Activated CD4-positive, CD25-positive, alpha-beta regulatory T cell (primary cell): ENCODE data around the gene TRIM71.
"Not testable (repeated sequence)": the region's sequence is repeated elsewhere in the genome, so short reads cannot be mapped to it uniquely, and the experiment has no call there.

ENCODE experiments used
- DNase-seq, 4 experiments: peaks; one replicate each; lab custom pipeline; 2025; lab: John Stamatoyannopoulos, UW

TRIM71 gene

DNA sequence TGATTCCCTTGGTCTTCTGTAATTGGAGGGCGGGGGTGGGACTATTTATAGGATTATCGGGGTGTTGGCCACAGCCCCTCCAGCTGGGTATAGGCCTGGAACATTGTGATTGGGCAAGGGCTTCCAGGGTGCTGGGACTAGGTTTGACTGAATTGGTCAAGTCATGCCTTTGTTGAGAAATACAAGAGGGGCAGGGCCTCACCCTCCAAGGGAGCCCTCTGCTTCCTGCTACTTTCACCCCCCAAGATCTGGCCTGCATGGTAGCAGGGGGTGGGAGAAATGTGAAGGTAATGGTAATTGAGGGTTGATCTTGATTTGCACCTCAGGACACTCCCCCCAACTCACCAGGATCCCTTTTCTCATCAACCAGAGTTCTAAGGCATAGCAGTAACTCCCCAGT lies 25.2 kb downstream of the TRIM71 start:
- DNase-seq = no peak

DNA sequence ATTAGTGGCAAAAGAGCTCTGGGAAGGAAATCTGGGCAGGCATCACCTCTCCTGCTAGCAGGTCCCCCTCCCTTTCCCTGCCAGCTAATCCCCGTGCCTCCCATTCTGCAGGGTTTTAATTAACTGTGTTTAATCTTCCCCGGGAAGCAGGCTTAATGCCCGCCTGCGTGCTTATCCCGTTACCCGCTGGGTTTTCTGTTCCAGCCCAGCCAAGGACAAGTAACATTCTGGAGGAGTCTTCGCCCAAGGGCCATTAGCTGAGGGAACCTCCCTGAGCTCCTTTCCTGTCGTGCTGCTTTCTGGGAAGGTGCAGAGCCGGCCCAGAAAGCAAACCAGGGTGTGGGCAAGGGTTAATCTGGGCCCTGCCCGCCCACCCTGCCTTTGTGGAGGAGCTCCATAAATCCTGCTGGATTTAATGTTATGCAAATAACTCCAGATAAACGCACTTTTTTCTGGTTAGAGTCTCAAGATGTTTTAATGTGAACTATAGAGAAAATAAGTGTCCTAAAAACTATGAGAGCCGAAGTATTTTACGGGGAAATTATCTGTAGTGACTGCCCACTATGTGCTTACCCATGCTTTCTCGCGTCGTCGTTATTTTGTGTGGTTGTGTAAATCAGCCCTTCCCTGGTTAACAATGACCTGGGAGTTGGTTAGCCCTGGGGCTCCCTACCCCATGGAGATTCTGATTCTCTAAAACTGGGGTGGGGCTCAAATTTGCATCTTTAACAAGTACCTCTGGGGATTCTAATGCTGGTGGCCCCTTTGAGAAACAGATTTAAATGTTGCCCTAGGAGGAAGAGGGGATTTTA lies 25.9 kb downstream of the TRIM71 start:
- no peak for DNase-seq

DNA sequence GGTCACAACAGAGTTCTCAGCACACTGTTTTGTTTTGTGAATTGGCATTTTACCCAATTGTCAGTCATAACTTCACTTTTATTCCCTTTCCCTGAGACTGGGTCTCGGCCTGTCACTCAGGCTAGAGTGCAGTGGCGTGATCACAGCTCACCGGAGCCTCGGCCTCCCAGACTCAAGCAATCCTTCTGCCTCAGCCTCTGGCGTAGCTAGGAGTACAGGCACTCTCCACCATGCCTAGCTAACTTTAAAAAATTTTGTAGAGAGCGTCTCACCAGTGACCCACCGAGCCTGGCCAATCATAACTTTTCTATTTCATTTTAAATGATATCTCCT lies 26.5 kb downstream of the TRIM71 start:
- DNase-seq = no peak

DNA sequence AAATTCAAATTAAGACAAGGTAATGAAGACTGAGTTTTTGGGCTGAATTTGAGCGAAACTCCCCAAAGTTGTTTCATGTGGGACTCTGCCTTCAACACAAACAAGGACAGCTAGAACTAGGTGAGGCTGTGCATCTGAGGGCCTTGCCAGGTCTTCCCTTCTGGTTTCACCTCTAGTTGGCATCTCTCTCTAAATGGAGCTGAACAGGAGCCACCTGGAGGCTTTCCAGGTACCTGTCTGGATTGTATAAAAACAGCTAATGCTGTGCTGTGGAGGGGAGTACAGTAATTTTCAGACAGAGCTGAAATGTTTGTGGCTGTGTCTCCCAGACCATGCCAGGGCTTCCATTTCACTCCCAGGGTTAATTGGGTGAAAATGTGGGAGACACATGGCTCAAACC lies 27.1 kb downstream of the TRIM71 start:
- no peak for DNase-seq

DNA sequence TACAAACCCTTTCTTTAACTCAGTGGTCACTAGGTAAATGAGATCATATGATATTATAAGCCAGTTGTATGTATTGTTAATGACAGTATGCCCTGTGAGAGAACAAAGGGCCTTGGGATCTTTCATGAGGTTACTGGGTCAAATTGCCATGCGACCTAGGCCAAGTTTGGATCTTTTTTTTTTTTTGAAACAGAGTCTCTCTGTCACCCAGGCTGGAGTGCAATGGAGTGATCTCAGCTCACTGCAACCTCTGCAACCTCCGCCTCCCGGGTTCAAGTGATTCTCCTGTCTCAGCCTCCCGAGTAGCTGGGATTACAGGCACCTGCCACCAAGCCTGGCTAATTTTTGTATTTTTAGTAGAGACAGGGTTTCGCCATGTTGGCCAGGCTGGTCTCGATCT lies 27.7 kb downstream of the TRIM71 start:
- not testable (repeated sequence) for DNase-seq

DNA sequence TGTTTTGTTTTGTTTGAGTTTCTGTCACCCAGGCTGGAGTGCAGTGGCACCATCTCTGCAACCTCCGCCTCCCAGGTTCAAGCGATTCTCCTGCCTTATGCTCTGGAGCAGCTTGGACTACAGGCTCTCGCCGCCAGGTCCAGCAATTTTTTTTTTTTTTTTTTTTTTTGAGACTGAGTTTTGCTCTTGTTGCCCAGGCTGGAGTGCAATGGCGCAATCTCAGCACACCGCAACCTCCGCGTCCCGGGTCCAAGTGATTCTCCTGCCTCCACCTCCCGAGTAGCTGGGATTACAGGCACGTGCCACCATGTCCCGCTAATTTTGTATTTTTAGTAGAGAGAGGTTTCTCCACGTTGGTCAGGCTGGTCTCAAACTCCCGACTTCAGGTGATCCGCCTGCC lies 29.2 kb downstream of the TRIM71 start:
- DNase-seq = not testable (repeated sequence)

DNA sequence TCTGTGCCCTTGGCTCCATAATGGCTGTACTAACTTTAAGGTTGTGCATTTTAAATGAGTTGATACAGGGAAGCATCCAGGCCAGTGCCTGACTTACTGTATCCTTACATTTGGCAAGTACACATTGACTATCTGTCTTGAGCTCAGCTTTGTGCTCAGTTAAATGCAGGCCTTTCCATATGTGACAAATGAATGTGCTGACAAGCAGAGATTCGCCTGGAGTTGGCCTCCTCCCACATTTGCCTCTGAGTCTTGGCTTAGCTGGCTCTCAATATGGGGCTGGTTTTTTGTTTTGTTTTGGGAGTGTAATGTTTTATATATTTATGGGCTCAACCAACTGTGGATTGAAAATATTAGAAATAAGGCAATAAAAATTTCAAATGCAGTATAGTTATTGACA lies 29.7 kb downstream of the TRIM71 start:
- DNase-seq = no peak

DNA sequence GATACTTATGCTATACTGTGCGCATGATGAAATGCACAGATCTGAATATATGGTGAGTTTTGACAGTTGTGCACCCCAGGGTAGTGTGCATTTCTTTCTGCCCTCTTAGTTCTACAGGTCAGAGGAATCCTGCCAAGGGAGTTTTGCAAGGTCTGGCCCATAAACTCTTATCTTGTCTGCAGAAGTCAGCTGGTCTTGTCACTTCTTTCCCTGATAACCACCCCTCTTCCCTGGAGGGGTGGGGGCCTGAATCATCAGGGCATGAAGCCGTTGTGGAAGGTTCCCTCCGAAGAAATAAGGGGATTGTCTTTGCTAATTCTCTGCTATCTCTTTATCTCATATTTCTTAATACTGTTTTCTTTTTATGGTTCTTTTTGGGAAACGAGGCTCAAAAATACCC lies 30.4 kb downstream of the TRIM71 start:
- DNase-seq = no peak

DNA sequence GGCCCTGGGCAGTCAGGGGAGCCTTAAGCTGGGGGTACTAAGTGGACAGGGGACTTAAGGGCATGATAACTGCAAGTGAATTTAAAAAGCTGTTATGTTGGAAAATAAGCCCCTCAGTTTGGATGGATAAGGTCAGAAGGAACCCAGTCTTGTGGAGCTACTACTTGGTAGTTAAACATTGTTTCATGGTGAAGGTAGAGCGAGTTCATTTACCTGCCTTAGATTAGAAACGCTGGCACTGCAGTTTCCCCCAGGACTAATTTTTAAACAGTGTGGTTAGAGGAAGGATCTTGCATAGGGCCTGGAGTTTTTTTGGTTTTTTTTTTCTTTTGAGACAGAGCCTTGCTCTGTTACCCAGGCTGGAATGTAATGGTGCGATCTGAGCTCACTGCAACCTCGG lies 31.2 kb downstream of the TRIM71 start:
- no peak for DNase-seq

DNA sequence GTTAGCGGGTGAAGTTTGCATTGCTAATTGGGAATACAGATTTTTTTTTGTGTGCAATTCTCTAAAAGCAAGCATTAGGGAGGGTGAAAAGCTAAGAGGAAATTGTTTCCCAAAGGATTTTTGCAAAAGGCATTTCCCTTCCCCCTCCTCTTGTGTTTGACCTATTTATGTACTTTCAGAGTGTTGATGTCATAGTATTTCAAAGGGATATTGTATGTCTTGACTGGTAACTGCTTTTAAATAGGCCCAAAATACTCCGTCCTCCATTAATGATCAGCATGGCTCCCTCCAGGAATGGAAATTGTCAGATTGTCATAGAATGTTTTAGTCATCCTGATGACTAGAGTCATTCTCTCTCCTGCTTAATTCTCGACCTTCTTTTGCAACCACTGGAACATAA lies 32.4 kb downstream of the TRIM71 start:
- no peak for DNase-seq

DNA sequence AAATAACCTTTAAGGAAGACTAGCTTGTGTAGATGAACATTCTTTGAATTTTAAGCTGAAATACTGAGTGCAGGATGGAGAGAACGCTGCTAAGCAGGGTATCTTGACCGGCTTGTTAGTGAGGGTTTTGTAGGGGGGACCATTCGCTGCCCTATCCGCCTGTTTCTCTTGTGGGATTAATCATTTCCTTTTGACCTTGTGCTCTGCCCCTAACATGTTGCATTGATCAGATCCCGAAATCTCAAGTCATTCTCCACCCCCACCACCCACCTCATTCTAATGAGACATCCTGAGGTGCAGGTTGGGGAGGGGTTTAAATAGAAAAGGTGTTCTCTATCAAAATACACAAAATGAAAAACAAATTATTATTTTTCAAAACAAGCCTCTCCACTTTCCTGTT lies 32.8 kb downstream of the TRIM71 start:
- DNase-seq = no peak

DNA sequence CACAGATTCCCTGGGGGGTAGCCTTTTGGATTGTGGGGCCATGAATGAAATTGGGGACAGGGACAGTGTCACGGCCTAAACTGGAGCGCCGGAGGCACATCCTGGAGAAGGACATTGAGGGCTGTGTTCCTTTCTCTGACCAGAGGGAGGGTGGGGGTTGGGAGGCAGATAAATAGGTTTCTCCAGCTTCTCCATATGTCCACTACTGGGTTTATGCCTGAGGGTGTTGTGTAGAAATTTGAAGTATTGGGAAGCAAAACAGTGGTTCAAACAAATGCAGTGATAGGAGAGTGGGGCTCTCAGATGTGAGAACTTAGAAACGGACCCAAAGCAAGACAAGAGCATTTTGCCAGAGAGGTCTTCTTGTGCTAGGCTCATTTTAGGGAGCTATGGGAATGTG lies 34.3 kb downstream of the TRIM71 start:
- no peak for DNase-seq

DNA sequence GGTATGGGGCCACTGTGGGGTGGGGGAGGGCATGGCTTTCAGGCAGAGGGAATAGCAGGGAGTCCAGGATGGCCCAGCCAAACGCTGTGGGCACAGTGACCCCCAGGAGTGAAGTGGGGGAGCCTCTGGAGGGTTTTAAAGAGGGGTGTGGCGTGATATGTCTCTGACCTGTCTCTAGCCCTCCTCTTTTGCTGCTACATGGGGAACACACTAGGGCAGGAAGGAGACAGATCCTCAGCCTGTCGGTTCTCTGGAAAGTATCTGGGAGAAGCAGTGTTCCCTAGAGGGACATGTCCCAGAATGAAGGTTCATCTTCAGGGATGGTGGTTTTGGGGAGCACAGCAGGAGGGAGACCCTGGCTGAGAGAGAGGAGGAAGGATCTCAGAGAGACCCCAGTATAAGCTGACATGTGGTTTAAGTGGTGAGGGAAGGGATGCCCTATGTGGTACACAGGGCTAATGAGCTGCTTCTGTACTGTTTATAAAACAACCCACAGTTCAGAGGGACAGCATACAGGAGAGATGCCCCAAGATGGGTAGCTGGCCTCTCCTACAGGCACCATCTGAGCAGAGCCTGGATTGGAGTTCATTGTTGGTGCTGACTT lies 37.7 kb downstream of the TRIM71 start:
- DNase-seq = no peak

DNA sequence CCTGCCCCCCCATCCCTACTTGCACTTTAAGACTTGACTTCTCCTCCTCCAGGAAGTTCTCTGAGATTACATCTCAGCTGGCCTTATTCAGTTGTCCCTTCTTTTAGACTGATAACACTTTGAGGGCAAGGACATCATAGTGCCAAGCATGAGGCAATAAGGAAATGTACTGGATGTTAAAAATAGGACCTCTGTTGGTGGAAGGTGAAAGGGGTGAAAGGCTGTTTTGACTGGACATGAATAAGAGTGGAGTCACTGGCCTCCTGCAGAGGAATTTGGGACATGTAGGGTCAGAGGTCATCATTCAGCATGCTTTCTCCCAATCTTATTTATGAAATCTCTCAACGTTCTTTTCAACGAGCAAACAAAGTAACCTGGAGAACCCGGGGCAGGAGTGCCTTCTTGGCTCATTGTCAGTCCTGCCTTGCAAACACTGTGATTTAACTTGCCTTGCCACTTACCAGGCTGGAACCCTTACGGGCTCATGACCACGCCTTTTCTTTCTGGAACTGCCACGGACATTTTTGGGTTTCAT lies 38.6 kb downstream of the TRIM71 start:
- DNase-seq = no peak

DNA sequence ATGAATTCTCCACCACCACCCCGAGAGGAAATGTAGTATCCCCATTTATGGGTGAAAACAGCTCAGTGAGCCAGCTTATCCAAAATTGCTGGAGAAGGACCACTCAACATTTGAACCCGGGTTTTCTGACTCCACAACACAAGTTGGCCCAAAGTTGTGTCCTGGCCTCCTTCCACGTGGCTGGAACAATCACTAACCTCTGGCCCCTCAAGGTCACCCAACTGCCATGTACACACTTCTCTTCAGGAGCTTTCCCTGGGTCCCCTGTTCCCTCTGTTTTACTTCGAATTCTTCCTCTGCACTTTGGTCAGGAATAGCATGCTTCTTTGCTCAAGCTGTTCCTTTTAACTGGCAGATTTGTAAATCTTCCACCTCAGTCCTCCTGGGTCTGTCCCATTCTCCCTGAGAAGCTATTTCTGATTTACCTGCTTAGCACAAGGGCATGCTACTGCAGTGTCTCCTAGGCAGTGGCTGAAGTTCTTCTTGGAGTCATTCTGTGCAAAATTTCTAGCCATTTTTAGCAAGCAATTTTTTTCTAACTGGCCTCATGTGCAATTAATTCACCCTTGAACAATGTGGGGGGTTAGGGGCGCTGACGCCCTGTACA lies 39.2 kb downstream of the TRIM71 start:
- no peak for DNase-seq

DNA sequence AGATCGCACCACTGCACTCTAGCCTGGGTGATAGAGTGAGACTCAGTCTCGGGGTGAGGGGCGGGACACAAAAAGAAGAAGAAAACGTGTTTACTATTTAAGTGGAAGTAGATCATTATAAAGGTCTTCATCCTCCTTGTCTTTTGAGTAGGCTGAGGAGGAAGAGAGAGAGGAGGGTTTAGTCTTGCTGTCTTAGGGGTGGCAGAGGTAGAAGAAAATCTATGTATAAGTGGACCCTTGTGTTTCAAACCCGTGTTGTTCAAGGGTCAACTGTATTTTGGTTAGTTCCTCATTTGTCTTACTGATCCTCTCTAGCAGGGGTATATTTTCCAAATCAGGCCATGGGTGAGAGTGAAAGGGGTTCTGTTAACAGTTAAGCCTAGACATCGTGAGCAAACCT lies 40.1 kb downstream of the TRIM71 start:
- no peak for DNase-seq

DNA sequence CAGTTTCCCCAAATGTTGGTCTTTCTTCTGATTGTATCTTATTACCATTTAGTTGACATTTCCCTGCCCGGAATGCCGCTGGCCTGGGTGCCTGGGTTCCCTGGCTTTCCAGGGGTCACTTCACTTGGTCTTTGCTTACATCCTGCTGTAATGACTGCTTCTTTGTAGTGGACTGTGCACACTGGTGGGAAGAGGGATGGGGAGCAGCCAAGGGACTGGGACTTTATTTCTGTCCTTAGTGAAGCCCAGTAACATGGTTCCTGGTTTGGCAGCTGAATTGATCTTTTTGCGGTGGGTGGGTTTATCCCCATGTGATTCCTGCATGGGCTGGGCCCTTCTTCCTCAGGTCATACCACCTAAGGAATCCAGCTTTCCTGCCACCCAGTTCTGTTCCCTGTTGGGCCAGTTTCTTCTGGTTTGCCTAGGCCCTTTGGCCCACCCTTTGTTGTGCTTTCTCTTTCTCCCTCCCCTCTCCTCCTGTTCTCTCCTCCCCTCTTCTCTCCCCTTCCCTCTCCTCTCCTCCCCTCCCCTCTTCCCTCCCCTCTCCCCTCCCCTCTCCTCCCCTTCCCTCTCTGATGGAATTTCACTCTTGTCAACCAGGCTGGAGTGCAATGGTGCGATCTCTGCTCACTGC lies 41.9 kb downstream of the TRIM71 start:
- no peak for DNase-seq

DNA sequence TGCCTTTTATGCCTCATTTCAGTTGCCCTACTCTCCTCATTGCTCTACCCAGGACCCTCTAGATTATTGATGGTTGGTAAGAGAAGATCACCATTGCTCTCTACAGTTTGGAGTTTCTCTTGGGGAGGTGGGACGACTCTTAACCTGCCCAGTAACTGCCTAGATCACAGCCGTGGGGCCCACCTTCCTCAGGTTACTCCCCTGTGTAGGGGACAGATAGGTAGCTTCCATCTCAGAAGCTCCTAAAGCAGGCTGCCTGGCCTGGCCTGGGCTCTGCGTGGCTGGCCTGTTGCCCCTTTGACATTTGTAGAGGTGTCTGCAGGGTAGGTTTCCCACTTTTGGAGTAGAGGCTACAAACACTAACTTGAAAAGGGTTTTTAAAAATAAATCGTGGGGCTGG lies 42.7 kb downstream of the TRIM71 start:
- DNase-seq = no peak

DNA sequence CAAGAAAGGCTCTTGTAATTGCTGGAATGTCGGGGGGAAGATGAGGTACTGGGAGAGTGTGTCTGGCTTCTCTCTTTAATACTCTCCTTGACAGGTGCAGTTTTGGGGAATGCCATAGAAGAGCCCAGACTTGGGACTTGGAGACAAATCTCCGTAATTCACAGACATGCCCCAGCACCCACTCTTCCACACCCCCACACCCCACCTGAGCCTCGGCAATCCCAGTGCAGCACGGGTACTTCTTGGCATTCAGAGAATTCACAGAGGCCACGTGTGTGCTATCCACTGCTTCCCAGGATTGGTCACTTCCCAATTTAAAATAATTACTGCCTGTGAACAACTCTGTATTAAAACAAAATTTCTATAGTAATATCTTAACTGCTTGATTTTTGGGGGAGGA lies 43.9 kb downstream of the TRIM71 start:
- DNase-seq = no peak

DNA sequence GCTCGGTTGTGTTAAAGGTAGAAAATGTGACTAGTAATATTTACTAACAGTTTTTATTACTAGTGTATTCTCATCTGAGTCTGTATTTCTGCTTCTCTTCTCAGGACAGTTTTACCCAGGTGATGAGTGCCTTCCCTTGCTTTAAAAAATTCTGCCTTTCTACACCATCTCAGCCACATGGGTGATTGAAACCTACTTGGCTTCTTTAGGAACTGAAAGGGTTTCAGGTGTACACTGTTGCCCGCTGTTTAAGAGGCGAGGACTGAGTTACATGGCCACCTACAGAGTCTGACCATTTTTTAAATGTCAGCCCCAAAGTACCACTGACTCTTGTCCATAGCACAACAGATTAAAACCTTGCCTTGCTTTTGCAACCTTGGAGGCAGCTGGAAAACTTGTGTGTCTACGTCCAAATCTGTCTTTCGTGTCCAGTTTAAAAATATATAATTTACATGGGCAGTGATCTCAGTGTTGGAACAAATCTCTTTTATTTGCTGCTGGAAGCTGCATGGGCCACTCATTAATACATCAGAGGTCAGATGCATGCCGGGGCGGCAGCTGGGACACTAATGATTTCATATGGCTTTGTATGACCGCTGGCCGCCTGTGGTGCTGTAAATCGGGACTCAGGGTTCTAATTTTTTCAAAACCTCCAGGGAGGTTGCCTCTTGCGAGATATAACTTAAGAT lies 44.6 kb downstream of the TRIM71 start:
- DNase-seq = no peak

DNA sequence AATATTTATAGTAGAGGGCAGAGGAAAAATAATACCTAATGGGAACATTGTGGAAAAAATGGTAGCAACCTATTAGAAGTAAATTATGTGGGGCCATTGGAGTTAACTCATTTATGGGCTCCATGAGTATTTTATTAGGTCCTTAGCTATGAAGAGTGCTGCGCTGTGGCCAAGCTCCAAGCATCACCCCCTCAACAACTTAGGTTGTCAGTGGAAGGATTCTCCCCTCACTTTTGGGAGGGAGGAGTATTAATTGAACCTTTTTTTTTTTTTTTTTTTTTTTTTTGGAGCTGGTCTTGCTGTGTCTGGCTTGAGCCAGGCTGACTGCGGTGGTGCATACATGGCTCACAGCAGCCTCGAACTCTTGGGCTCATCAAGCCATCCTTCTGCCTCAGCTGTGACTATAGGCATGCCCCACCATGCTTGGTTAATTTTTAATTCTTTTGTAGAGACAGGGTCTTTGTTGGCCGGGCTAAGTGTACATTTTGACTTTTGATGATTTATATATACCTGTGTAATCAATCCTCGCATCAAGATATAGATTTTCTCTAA lies 45.2 kb downstream of the TRIM71 start:
- DNase-seq = no peak

DNA sequence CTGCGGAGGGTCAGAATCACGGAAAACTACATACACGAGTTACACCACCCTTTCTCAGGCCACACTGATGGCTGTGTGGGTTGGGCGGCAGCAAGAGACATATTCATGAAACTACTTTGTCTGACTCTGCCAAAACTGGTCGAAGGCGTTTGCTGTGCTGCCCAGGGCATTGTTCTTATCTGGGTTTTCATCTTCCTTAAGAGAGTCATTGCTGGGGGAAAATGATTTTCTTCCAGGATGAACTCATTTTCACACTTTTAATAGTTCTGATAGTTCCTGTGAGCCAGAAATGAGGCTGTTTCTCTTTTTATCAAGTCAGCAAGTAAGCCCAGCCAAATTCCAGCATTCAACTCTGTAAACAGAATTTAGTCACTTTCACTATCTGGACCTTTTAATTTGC lies 47.6 kb downstream of the TRIM71 start:
- no peak for DNase-seq
